SK-N-SH (cell line): ENCODE measurements around the gene PAQR3. TPM values are rescaled to one million over a fixed set of nuclear protein-coding genes. Genes with fewer than 3 reads are reported as not detected.
"Not testable (repeated sequence)": the region's sequence is repeated elsewhere in the genome, so short reads cannot be mapped to it uniquely, and the experiment has no call there.

Source experiments
- CTCF ChIA-PET: fragments of 300-600, 350-600 bp; formaldehyde crosslinking; extraction: SDS; loops from one replicate; lab custom pipeline; 2021; lab: Yijun Ruan, JAX
- POLR2A ChIA-PET: fragments of 350-600 bp; sonication (Branson Sonifier 250); formaldehyde crosslinking; extraction: SDS; loops from one replicate; lab custom pipeline; 2020; ENCODE audit warnings: antibody characterized with exemption, inconsistent platforms; lab: Yijun Ruan, JAX
- DNase-seq: peaks from one replicate; pipeline ENCODE4 v3.0.0; 2012
- H2AFZ ChIP-seq: fragments of 200-600 bp; sonication (generic); 2 replicates; pipeline ENCODE4 v1.8.1; 2016; ENCODE audit warnings: antibody characterized with exemption, mild to moderate bottlenecking, low read depth
- H3F3A ChIP-seq: fragments of 200-600 bp; sonication (generic); replicated peaks from 2 replicates; pipeline ENCODE3; 2016; ENCODE audit warnings: antibody characterized with exemption, mild to moderate bottlenecking; ENCODE audit not compliant: insufficient read depth
- H3K27ac ChIP-seq, 2 experiments: fragments of 200-500 bp in 1 of 2; fragments of 200-600 bp in 1 of 2; sonication (Bioruptor generic) in 1 of 2; sonication (generic), shearing (Covaris generic) in 1 of 2; 2 replicates each; pipeline versions ENCODE4 v1.5.1 to v1.6.1; 2014 to 2016; ENCODE audit warnings: low read depth in 2 of 2, inconsistent platforms in 1 of 2, low read length in 1 of 2, mild to moderate bottlenecking in 1 of 2, mixed read lengths in 1 of 2
- H3K27me3 ChIP-seq: fragments of 200-600 bp; sonication (generic), shearing (Covaris generic); 2 replicates; pipeline ENCODE4 v1.6.1; 2016; ENCODE audit warnings: mixed run types; ENCODE audit not compliant: insufficient read depth
- H3K36me3 ChIP-seq, 2 experiments: fragments of 200-500 bp in 1 of 2; fragments of 200-600 bp in 1 of 2; sonication (Bioruptor generic) in 1 of 2; sonication (generic) in 1 of 2; replicated peaks in 1 of 2; 2 replicates each; pipeline versions ENCODE3 to v1.5.1; 2014 to 2016; ENCODE audit warnings: low read length in 1 of 2, mild to moderate bottlenecking in 1 of 2; ENCODE audit not compliant: insufficient read depth in 2 of 2, control insufficient read depth in 1 of 2
- H3K4me1 ChIP-seq, 2 experiments: fragments of 200-500 bp in 1 of 2; fragments of 200-600 bp in 1 of 2; sonication (Bioruptor generic) in 1 of 2; sonication (generic), shearing (Covaris generic) in 1 of 2; 2 replicates each; pipeline versions ENCODE4 v1.5.1 to v1.6.1; 2014 to 2016; ENCODE audit warnings: low read depth in 1 of 2, low read length in 1 of 2, mixed run types in 1 of 2; ENCODE audit not compliant: insufficient read depth in 2 of 2, control insufficient read depth in 1 of 2
- H3K4me2 ChIP-seq: fragments of 200-600 bp; sonication (generic), shearing (Covaris generic); 2 replicates; pipeline ENCODE4 v1.6.1; 2017; ENCODE audit warnings: mixed run types
- H3K4me3 ChIP-seq, 2 experiments: fragments of 200-500 bp in 1 of 2; fragments of 200-600 bp in 1 of 2; sonication (Bioruptor generic) in 1 of 2; sonication (generic), shearing (Covaris generic) in 1 of 2; 2 replicates each; pipeline versions ENCODE4 v1.5.1 to v1.8.1; 2014 to 2016; ENCODE audit warnings: low read depth in 2 of 2, inconsistent platforms in 1 of 2, low read length in 1 of 2, mild to moderate bottlenecking in 1 of 2, mixed read lengths in 1 of 2, moderate library complexity in 1 of 2
- H3K79me2 ChIP-seq: fragments of 200-600 bp; sonication (generic); 2 replicates; pipeline ENCODE4 v1.8.1; 2017; ENCODE audit warnings: mild to moderate bottlenecking; ENCODE audit not compliant: insufficient read depth
- H3K9ac ChIP-seq: fragments of 200-600 bp; sonication (generic); 2 replicates; pipeline ENCODE4 v1.6.1; 2017; ENCODE audit warnings: mixed run types
- H3K9me2 ChIP-seq: fragments of 200-600 bp; sonication (generic); 2 replicates; pipeline ENCODE4 v1.6.1; 2017; ENCODE audit warnings: mixed run types
- H3K9me3 ChIP-seq: fragments of 200-600 bp; sonication (generic); 2 replicates; pipeline ENCODE4 v1.6.1; 2017; ENCODE audit warnings: mixed run types, mild to moderate bottlenecking, moderate library complexity
- H4K20me1 ChIP-seq: fragments of 200-600 bp; sonication (generic); 2 replicates; pipeline ENCODE4 v1.6.1; 2017; ENCODE audit warnings: mild to moderate bottlenecking, mixed run types; ENCODE audit not compliant: insufficient read depth
- ELF1 ChIP-seq: IDR thresholded peaks from 2 replicates; pipeline ENCODE4 v1.4.0; 2012
- FOSL2 ChIP-seq: IDR thresholded peaks from 2 replicates; pipeline ENCODE4 v1.4.0; 2012; ENCODE audit warnings: low read depth, mild to moderate bottlenecking, moderate library complexity, borderline replicate concordance
- FOXM1 ChIP-seq: IDR thresholded peaks from 2 replicates; pipeline ENCODE4 v1.4.0; 2012; ENCODE audit warnings: low read depth, mild to moderate bottlenecking
- JUND ChIP-seq: IDR thresholded peaks from 2 replicates; pipeline ENCODE4 v1.4.0; 2012
- NFIC ChIP-seq: IDR thresholded peaks from 2 replicates; pipeline ENCODE4 v1.4.0; 2012; ENCODE audit warnings: borderline replicate concordance
- RAD21 ChIP-seq: IDR thresholded peaks from 2 replicates; pipeline ENCODE4 v1.6.1; 2012; ENCODE audit warnings: mild to moderate bottlenecking, low read length
- RCOR1 ChIP-seq: fragments of 150-350 bp; IDR thresholded peaks from 2 replicates; pipeline ENCODE4 v1.6.1; 2017; ENCODE audit warnings: antibody characterized with exemption, low read length
- RXRA ChIP-seq: IDR thresholded peaks from 2 replicates; pipeline ENCODE4 v1.4.0; 2012; ENCODE audit warnings: low read depth, mild to moderate bottlenecking, borderline replicate concordance
- TCF12 ChIP-seq: IDR thresholded peaks from 2 replicates; pipeline ENCODE4 v1.4.0; 2012
- YY1 ChIP-seq: IDR thresholded peaks from 2 replicates; pipeline ENCODE4 v1.4.0; 2012; ENCODE audit warnings: low read depth, mild to moderate bottlenecking
- WGBS: methylation state at CpG from one replicate; pipeline ENCODE4 v1.1.6; 2017; ENCODE audit warnings: low lambda C conversion rate; 5-methylcytosine and 5-hydroxymethylcytosine counted together
- polyA plus RNA-seq, 3 experiments: library from polyadenylated mRNA; depleted of rRNA; stranded (reverse); fragments of >200 nt; gene quantifications; 2 replicates each; pipeline ENCODE4 v1.2.3, GENCODE V29; 2012
- TF ChIP-seq, protein P1 (sequence below): IDR thresholded peaks from 2 replicates; pipeline ENCODE4; 2012
- TF ChIP-seq, protein P2 (sequence below): IDR thresholded peaks from 2 replicates; pipeline ENCODE4 v1.6.1; 2012; ENCODE audit warnings: mild to moderate bottlenecking, low read depth, low read length, moderate library complexity

Gene PAQR3
- polyA plus RNA-seq, 1 of the 3 experiments (the other 2 are of a cell fraction), result 10.3 TPM

DNA sequence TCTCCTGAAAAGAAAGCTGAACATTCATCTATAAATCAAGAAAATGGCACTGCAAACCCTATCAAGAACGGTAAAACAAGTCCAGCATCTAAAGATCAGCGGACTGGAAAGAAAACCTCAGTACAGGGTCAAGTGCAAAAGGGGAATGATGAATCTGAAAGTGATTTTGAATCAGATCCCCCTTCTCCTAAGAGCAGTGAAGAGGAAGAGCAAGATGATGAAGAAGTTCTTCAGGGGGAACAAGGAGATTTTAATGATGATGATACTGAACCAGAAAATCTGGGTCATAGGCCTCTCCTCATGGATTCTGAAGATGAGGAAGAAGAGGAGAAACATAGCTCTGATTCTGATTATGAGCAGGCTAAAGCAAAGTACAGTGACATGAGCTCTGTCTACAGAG lies 28.6 kb downstream of the PAQR3 start:
- Histone ChIP-seq H3K4me2 (no peak overlapping the region), H3F3A (peaks cover 3% of the 10 kb centered on the region), H3K9ac (no peak overlapping the region), H3K4me3 (no peak overlapping the region), H3K27ac (no peak overlapping the region), H3K27me3 (no peaks in the 10 kb centered on the region), H3K36me3 (peaks cover 37 to 42% of the 10 kb centered on the region in 2 experiments), H4K20me1 (no peaks in the 10 kb centered on the region), H2AFZ (no peak overlapping the region), H3K9me2 (no peaks in the 10 kb centered on the region), H3K9me3 (no peaks in the 10 kb centered on the region), H3K79me2 (no peaks in the 10 kb centered on the region), H3K4me1 (no peaks in the 10 kb centered on the region)
- DNase-seq, result no peak
- ChIA-PET CTCF (no interaction called here), POLR2A (no interaction called here)
- WGBS, result 98% methylated on average over 2 of the region's 2 CpGs
- TF ChIP-seq, protein P1, sequence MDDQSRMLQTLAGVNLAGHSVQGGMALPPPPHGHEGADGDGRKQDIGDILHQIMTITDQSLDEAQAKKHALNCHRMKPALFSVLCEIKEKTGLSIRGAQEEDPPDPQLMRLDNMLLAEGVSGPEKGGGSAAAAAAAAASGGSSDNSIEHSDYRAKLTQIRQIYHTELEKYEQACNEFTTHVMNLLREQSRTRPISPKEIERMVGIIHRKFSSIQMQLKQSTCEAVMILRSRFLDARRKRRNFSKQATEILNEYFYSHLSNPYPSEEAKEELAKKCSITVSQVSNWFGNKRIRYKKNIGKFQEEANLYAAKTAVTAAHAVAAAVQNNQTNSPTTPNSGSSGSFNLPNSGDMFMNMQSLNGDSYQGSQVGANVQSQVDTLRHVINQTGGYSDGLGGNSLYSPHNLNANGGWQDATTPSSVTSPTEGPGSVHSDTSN, result no peak
- TF ChIP-seq JUND (no peak), FOXM1 (no peak), ELF1 (no peak), NFIC (no peak), RCOR1 (no peak), RAD21 (no peak), TCF12 (no peak), FOSL2 (no peak), YY1 (no peak), RXRA (no peak)
- TF ChIP-seq, protein P2, sequence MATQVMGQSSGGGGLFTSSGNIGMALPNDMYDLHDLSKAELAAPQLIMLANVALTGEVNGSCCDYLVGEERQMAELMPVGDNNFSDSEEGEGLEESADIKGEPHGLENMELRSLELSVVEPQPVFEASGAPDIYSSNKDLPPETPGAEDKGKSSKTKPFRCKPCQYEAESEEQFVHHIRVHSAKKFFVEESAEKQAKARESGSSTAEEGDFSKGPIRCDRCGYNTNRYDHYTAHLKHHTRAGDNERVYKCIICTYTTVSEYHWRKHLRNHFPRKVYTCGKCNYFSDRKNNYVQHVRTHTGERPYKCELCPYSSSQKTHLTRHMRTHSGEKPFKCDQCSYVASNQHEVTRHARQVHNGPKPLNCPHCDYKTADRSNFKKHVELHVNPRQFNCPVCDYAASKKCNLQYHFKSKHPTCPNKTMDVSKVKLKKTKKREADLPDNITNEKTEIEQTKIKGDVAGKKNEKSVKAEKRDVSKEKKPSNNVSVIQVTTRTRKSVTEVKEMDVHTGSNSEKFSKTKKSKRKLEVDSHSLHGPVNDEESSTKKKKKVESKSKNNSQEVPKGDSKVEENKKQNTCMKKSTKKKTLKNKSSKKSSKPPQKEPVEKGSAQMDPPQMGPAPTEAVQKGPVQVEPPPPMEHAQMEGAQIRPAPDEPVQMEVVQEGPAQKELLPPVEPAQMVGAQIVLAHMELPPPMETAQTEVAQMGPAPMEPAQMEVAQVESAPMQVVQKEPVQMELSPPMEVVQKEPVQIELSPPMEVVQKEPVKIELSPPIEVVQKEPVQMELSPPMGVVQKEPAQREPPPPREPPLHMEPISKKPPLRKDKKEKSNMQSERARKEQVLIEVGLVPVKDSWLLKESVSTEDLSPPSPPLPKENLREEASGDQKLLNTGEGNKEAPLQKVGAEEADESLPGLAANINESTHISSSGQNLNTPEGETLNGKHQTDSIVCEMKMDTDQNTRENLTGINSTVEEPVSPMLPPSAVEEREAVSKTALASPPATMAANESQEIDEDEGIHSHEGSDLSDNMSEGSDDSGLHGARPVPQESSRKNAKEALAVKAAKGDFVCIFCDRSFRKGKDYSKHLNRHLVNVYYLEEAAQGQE, result no peak

DNA sequence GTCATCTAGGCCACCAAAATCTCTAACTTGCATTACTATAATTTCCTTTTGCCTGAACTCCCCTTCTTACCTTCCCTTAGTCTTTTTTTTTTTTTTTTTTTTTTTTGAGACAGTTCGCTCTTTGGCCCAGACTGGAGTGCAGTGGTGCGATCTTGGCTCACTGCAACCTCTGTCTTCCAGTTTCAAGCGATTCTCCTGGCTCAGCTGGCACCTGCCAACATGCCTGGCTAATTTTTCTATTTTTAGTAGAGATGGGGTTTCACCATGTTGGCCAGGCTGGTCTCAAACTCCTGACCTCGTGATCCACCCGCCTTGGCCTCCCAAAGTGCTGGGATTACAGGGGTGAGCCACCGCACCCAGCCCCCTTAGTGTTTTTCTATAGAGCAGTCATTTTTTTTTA lies 30.3 kb downstream of the PAQR3 start:
- H3K27me3 ChIP-seq, H3K9ac ChIP-seq, H3F3A ChIP-seq, H3K9me2 ChIP-seq, H3K9me3 ChIP-seq, H3K4me2 ChIP-seq, H3K27ac ChIP-seq, H3K4me1 ChIP-seq, POLR2A ChIA-PET, H3K4me3 ChIP-seq, CTCF ChIA-PET, H4K20me1 ChIP-seq, H2AFZ ChIP-seq, DNase-seq, H3K79me2 ChIP-seq: not testable (repeated sequence)
- peaks cover 26 to 37% of the 10 kb centered on the region in 2 experiments for H3K36me3 ChIP-seq
- 95% methylated on average over 6 of the region's 6 CpGs for WGBS
